Vagina (tissue), 2 donors: ENCODE measurements around the gene NCBP3.
"Not testable (repeated sequence)": the region's sequence is repeated elsewhere in the genome, so short reads cannot be mapped to it uniquely, and the experiment has no call there.

Experiments used
- POLR2A ChIP-seq, 2 donors: fragments of 450-650 bp; IDR thresholded peaks; one replicate each; pipeline ENCODE4 v1.6.1; 2017; ENCODE audit warnings: antibody characterized with exemption in 2 of 2, mild to moderate bottlenecking in 2 of 2, moderate library complexity in 2 of 2
- TF ChIP-seq, protein P1 (sequence below), 3 experiments: fragments of 450-650 bp in 2 of 3; fragments of 200-600 bp in 1 of 3; sonication (generic) in 1 of 3; IDR thresholded peaks; one replicate each; pipeline ENCODE4 v1.5.1; 2017 to 2019; ENCODE audit warnings: antibody characterized with exemption in 3 of 3, mild to moderate bottlenecking in 2 of 3, moderate library complexity in 2 of 3

DNA sequence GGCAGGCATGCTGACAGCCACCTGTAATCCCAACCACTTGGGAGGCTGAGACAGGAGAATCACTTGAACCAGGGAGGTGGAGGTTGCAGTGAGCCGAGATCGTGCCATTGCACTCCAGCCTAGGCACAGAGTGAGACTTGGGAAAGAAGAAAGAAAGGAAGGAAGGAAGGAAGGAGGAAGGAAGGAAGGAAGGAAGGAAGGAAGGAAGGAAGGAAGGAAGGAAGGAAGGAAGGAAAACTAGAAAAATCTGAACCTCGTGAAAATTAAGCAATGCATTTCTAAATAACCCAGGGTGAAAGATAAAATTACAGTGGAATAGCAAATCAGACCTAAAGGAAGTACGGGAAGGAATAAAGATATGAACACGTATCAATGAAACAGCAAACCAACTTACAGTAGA, 60.7 kb downstream of the NCBP3 start:
- TF ChIP-seq, protein P1, sequence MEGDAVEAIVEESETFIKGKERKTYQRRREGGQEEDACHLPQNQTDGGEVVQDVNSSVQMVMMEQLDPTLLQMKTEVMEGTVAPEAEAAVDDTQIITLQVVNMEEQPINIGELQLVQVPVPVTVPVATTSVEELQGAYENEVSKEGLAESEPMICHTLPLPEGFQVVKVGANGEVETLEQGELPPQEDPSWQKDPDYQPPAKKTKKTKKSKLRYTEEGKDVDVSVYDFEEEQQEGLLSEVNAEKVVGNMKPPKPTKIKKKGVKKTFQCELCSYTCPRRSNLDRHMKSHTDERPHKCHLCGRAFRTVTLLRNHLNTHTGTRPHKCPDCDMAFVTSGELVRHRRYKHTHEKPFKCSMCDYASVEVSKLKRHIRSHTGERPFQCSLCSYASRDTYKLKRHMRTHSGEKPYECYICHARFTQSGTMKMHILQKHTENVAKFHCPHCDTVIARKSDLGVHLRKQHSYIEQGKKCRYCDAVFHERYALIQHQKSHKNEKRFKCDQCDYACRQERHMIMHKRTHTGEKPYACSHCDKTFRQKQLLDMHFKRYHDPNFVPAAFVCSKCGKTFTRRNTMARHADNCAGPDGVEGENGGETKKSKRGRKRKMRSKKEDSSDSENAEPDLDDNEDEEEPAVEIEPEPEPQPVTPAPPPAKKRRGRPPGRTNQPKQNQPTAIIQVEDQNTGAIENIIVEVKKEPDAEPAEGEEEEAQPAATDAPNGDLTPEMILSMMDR (IDR thresholded peaks at IDR 0.05), result not testable (repeated sequence)
- TF ChIP-seq POLR2A (IDR thresholded peaks at IDR 0.05), result not testable (repeated sequence)
